ENCODE results near the gene EVA1A.

EVA1A gene

GRCh38 chr2:75459565-75460310 lies 101.0 kb downstream of the EVA1A start:
- no peaks in the 10 kb centered on the region for H3K4me1 ChIP-seq
- H3K4me2 ChIP-seq, result no peak overlapping the region
- no peak overlapping the region for H3K27ac ChIP-seq
- H4K20me1 ChIP-seq, result no peaks in the 10 kb centered on the region
- H3K36me3 ChIP-seq, result no peaks in the 10 kb centered on the region
- no peaks in the 10 kb centered on the region; a peak in 1 of 22 replicates for H3K9me3 ChIP-seq (replicated peaks in 1 of 11)
- no peak for TF ChIP-seq Cebpa-rat (IDR thresholded peaks at IDR 0.05)
- no peaks in the 10 kb centered on the region for H3K27me3 ChIP-seq
- no peak overlapping the region for H3K9ac ChIP-seq
- H3K4me3 ChIP-seq, result no peak overlapping the region

DNA sequence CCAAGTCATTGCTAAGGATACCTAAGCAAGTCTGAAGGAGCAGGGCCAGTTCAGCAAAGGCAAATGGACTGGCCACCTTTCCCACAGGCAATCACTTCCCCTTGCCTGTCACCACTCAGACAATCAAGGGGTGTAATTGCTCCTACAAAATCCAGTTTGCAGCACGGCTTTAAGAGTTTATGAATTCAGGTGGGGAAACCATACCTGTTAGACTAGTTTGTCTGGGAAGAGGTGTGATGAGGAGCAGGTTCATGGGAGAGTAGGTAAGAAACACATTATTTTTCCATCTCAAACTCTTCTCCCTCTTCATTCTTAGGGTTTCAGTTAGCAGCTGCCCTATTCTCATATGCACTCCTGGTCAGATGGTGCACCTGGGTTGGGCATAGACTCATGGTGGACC lies 102.5 kb downstream of the EVA1A start:
- no peaks in the 10 kb centered on the region for H3K27me3 ChIP-seq
- no peak for TF ChIP-seq Cebpa-rat (IDR thresholded peaks at IDR 0.05)
- no peaks in the 10 kb centered on the region; a peak in 1 of 22 replicates for H3K9me3 ChIP-seq (replicated peaks in 1 of 11)
- H3K4me1 ChIP-seq, result no peaks in the 10 kb centered on the region
- no peak overlapping the region for H3K4me3 ChIP-seq
- H3K4me2 ChIP-seq, result no peak overlapping the region
- H3K9ac ChIP-seq, result no peak overlapping the region
- H3K36me3 ChIP-seq, result no peaks in the 10 kb centered on the region
- H3K27ac ChIP-seq, result no peak overlapping the region
- no peaks in the 10 kb centered on the region for H4K20me1 ChIP-seq

GRCh38 chr2:75456825-75457224 lies 103.9 kb downstream of the EVA1A start:
- H3K4me2 ChIP-seq, result no peak overlapping the region
- H3K4me3 ChIP-seq, result no peak overlapping the region
- H3K9me3 ChIP-seq (replicated peaks in 1 of 11), result no peaks in the 10 kb centered on the region; a peak in 1 of 22 replicates
- no peak overlapping the region for H3K27ac ChIP-seq
- no peak overlapping the region for H3K9ac ChIP-seq
- no peaks in the 10 kb centered on the region for H3K4me1 ChIP-seq
- no peaks in the 10 kb centered on the region for H4K20me1 ChIP-seq
- no peaks in the 10 kb centered on the region for H3K36me3 ChIP-seq
- no peak for TF ChIP-seq Cebpa-rat (IDR thresholded peaks at IDR 0.05)
- H3K27me3 ChIP-seq, result no peaks in the 10 kb centered on the region

DNA sequence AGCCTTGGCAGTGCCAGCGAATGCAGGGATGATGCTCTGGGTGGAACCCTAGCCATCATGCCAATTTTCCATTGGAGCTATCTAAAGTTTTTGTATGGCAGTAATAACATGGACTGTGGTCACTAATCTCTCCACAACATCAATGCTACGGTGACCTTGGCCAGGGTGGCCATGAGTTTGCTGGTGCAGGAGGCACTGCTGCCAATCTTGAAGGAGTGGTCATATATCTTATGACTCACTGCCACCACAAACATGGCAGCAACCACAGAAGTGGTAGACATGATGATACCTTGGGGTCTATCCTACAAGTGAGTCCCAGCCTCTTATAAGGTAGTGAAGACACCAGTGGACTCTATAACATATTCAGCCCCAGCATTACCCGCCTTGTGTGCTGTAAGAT lies 104.6 kb downstream of the EVA1A start:
- Histone ChIP-seq H3K4me2 (no peak overlapping the region), H3K9me3 (replicated peaks in 1 of 11) (no peaks in the 10 kb centered on the region; a peak in 1 of 22 replicates), H3K27me3 (no peaks in the 10 kb centered on the region), H3K27ac (no peak overlapping the region), H4K20me1 (no peaks in the 10 kb centered on the region), H3K36me3 (no peaks in the 10 kb centered on the region), H3K4me1 (no peaks in the 10 kb centered on the region), H3K9ac (no peak overlapping the region), H3K4me3 (no peak overlapping the region)
- no peak for TF ChIP-seq Cebpa-rat (IDR thresholded peaks at IDR 0.05)

GRCh38 chr2:75454241-75454620 lies 106.5 kb downstream of the EVA1A start:
- no peak overlapping the region for H3K9ac ChIP-seq
- no peak overlapping the region for H3K27ac ChIP-seq
- H3K4me3 ChIP-seq, result no peak overlapping the region
- H3K9me3 ChIP-seq (replicated peaks in 1 of 11), result peaks cover 0 to 9% (median 3%) of the 10 kb centered on the region in 11 experiments; a peak in 9 of 22 replicates
- H3K4me1 ChIP-seq, result no peaks in the 10 kb centered on the region
- no peak overlapping the region for H3K4me2 ChIP-seq
- no peak for TF ChIP-seq Cebpa-rat (IDR thresholded peaks at IDR 0.05)
- no peaks in the 10 kb centered on the region for H4K20me1 ChIP-seq
- no peaks in the 10 kb centered on the region for H3K27me3 ChIP-seq
- no peaks in the 10 kb centered on the region for H3K36me3 ChIP-seq

- H4K20me1 ChIP-seq, result no peaks in the 10 kb centered on the region
- no peaks in the 10 kb centered on the region for H3K36me3 ChIP-seq
- H3K4me1 ChIP-seq, result no peaks in the 10 kb centered on the region
- peaks cover 0 to 14% (median 8%) of the 10 kb centered on the region in 11 experiments; a peak in 9 of 22 replicates for H3K9me3 ChIP-seq (replicated peaks in 1 of 11)
- H3K9ac ChIP-seq, result no peak overlapping the region
- no peak overlapping the region for H3K27ac ChIP-seq
- H3K27me3 ChIP-seq, result no peaks in the 10 kb centered on the region
- H3K4me3 ChIP-seq, result no peak overlapping the region
- H3K4me2 ChIP-seq, result no peak overlapping the region
- TF ChIP-seq Cebpa-rat (IDR thresholded peaks at IDR 0.05), result no peak
Measured at GRCh38 chr2:75453384-75454240, 107.1 kb downstream of the EVA1A start.

- Histone ChIP-seq H3K9ac (no peak overlapping the region), H3K36me3 (no peaks in the 10 kb centered on the region), H3K4me2 (no peak overlapping the region), H3K4me3 (no peak overlapping the region), H3K27ac (no peak overlapping the region), H3K4me1 (no peaks in the 10 kb centered on the region), H3K9me3 (replicated peaks in 1 of 11) (peaks cover 0 to 14% (median 8%) of the 10 kb centered on the region in 11 experiments; a peak in 9 of 22 replicates), H3K27me3 (no peaks in the 10 kb centered on the region), H4K20me1 (no peaks in the 10 kb centered on the region)
- no peak for TF ChIP-seq Cebpa-rat (IDR thresholded peaks at IDR 0.05)
Measured at GRCh38 chr2:75450068-75450467, 110.7 kb downstream of the EVA1A start.

- Histone ChIP-seq H3K9me3 (replicated peaks in 1 of 11) (peaks cover 0 to 14% (median 8%) of the 10 kb centered on the region in 11 experiments; a peak in 9 of 22 replicates), H3K4me3 (no peak overlapping the region), H4K20me1 (no peaks in the 10 kb centered on the region), H3K4me1 (no peaks in the 10 kb centered on the region), H3K27me3 (no peaks in the 10 kb centered on the region), H3K4me2 (no peak overlapping the region), H3K9ac (no peak overlapping the region), H3K36me3 (no peaks in the 10 kb centered on the region), H3K27ac (no peak overlapping the region)
- TF ChIP-seq Cebpa-rat (IDR thresholded peaks at IDR 0.05), result no peak
Measured at GRCh38 chr2:75447176-75447575, 113.6 kb downstream of the EVA1A start.

Data from BLaER1 treated with 17β-estradiol and CSF1 and Interleukin-3, amounts not matched to agents 10 nM and 100 nM (cell line).